Liver (tissue), 9 donors: ENCODE results near the gene HOXD12. TPM values are rescaled to one million over a fixed set of nuclear protein-coding genes. Genes with fewer than 3 reads are reported as not detected.

Experiments
- DNase-seq: peaks from one replicate; pipeline ENCODE4 v3.0.0-alpha.2; 2017; ENCODE audit warnings: low spot score
- H3K27ac ChIP-seq, 2 donors: one replicate each; pipeline ENCODE4 v1.7.0; 2013; ENCODE audit warnings: inconsistent platforms in 2 of 2, low read length in 2 of 2, control low read depth in 1 of 2, low read depth in 1 of 2, mild to moderate bottlenecking in 1 of 2
- H3K27me3 ChIP-seq, 4 donors: one replicate each; pipeline versions ENCODE4 v1.6.1 to v1.7.0; 2013; ENCODE audit warnings: low read length in 3 of 4, inconsistent platforms in 1 of 4, mild to moderate bottlenecking in 1 of 4, moderate library complexity in 1 of 4; ENCODE audit not compliant: control insufficient read depth in 4 of 4, insufficient read depth in 4 of 4
- H3K36me3 ChIP-seq, 4 donors: one replicate each; pipeline versions ENCODE4 v1.6.1 to v1.7.0; 2013; ENCODE audit warnings: low read length in 3 of 4, mild to moderate bottlenecking in 3 of 4, low read depth in 1 of 4, moderate library complexity in 1 of 4; ENCODE audit not compliant: control insufficient read depth in 4 of 4, insufficient read depth in 3 of 4
- H3K4me1 ChIP-seq, 4 donors: one replicate each; pipeline versions ENCODE4 v1.6.1 to v1.7.0; 2013; ENCODE audit warnings: low read length in 3 of 4, mild to moderate bottlenecking in 3 of 4, moderate library complexity in 1 of 4; ENCODE audit not compliant: control insufficient read depth in 4 of 4, insufficient read depth in 4 of 4
- H3K4me3 ChIP-seq, 3 donors: one replicate each; pipeline versions ENCODE4 v1.6.1 to v1.7.0; 2013; ENCODE audit warnings: low read length in 3 of 3, control low read depth in 1 of 3, low read depth in 1 of 3, mild to moderate bottlenecking in 1 of 3
- H3K9ac ChIP-seq, 2 donors: one replicate each; pipeline ENCODE4 v1.7.0; 2013; ENCODE audit warnings: low read length in 2 of 2, mild to moderate bottlenecking in 2 of 2, moderate library complexity in 2 of 2, control low read depth in 1 of 2, low read depth in 1 of 2
- H3K9me3 ChIP-seq, 4 donors: one replicate each; pipeline versions ENCODE4 v1.6.1 to v1.7.0; 2013; ENCODE audit warnings: low read length in 3 of 4; ENCODE audit not compliant: control insufficient read depth in 4 of 4
- EGR1 ChIP-seq, 2 donors: IDR thresholded peaks; 2 replicates each; pipeline ENCODE4 v1.6.1; 2016 to 2018; ENCODE audit warnings: antibody characterized with exemption in 2 of 2, low read depth in 2 of 2
- FOXA1 ChIP-seq: IDR thresholded peaks from 2 replicates; pipeline ENCODE4 v1.6.1; 2016; ENCODE audit warnings: antibody characterized with exemption
- FOXA2 ChIP-seq: IDR thresholded peaks from 2 replicates; pipeline ENCODE4 v1.6.1; 2016; ENCODE audit warnings: antibody characterized with exemption
- HNF4A ChIP-seq, 2 donors: conservative IDR thresholded peaks; 2 replicates each; pipeline ENCODE4 v1.6.1; 2016; ENCODE audit warnings: antibody characterized with exemption in 2 of 2, mild to moderate bottlenecking in 2 of 2
- HNF4G ChIP-seq: IDR thresholded peaks from 2 replicates; pipeline ENCODE4 v1.6.1; 2016; ENCODE audit warnings: antibody characterized with exemption
- NR2F2 ChIP-seq: IDR thresholded peaks from 2 replicates; pipeline ENCODE4 v1.6.1; 2016; ENCODE audit warnings: antibody characterized with exemption
- RAD21 ChIP-seq, 2 donors: IDR thresholded peaks; 2 replicates each; pipeline ENCODE4 v1.6.1; 2016; ENCODE audit warnings: antibody characterized with exemption in 2 of 2, mild to moderate bottlenecking in 2 of 2
- RXRA ChIP-seq, 2 donors: IDR thresholded peaks; 2 replicates each; pipeline ENCODE4 v1.6.1; 2017 to 2018; ENCODE audit warnings: antibody characterized with exemption in 2 of 2, mild to moderate bottlenecking in 1 of 2
- SP1 ChIP-seq: IDR thresholded peaks from 2 replicates; pipeline ENCODE4 v1.6.1; 2018; ENCODE audit warnings: antibody characterized with exemption, mild to moderate bottlenecking
- TAF1 ChIP-seq: conservative IDR thresholded peaks from 2 replicates; pipeline ENCODE4 v1.6.1; 2016; ENCODE audit warnings: antibody characterized with exemption, mild to moderate bottlenecking
- WGBS: extraction: QIAGEN DNeasy Blood & Tissue Kit; methylation state at CpG from one replicate; pipeline ENCODE4 v1.1.7; 2013; 5-methylcytosine and 5-hydroxymethylcytosine counted together
- polyA plus RNA-seq, 2 donors: library from polyadenylated mRNA; stranded (reverse) in 1 of 2; unstranded in 1 of 2; fragments of 200-250 nt in 1 of 2; fragments of >200 nt in 1 of 2; fragmentation: Nextera tagmentation in 1 of 2; extraction: Ambion mirVana in 1 of 2; gene quantifications; one replicate each; pipeline versions ENCODE4 v1.2.1 to v1.2.3, GENCODE V29; 2013 to 2015
- total RNA-seq, 2 donors: library from RNA; depleted of rRNA; stranded (reverse); fragments of >200 nt; gene quantifications; one replicate each; pipeline ENCODE4 v1.2.3, GENCODE V29; 2014
- TF ChIP-seq, protein P1 (sequence below): IDR thresholded peaks from 2 replicates; pipeline ENCODE4 v1.6.1; 2016; ENCODE audit warnings: antibody characterized with exemption
- TF ChIP-seq, protein P2 (sequence below): IDR thresholded peaks from 2 replicates; pipeline ENCODE4 v1.6.1; 2016; ENCODE audit warnings: antibody characterized with exemption, mild to moderate bottlenecking
- TF ChIP-seq, protein P3 (sequence below): fragments of 150-350 bp; IDR thresholded peaks from 2 replicates; pipeline ENCODE4 v1.5.1; 2017; ENCODE audit warnings: improper control_type of control experiment, low read depth, low read length; ENCODE audit not compliant: missing input control
- donor health status: healthy.
- donor health status: healthy.
- donor health status: healthy.
- donor health status: healthy.
- donor health status: healthy.

The HOXD12 gene
- total and polyA plus RNA-seq, 4 donors = not detected

DNA sequence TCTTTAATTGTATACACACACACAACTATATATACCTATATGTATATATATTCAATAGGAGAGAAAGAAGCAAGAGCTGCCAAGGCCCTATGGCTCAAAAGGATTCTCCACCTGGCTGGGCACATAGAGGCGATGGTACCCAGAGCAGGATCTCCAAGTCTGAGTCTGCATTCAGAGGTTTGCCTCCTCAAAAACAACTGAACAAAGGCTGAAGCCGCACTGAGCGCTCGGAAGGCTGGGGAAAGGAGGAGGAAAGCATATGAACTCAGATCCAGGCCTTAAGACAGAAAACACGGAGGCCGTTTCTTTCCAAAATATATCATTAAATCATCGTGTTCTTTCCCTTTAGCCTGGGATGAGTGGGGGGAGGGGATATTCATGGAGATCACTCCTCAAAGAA is 3.6 kb downstream of the HOXD12 start:
- WGBS = 25% methylated on average over 7 of the region's 7 CpGs
- no peak overlapping the region for H3K4me3 ChIP-seq
- H3K36me3 ChIP-seq = no peaks in the 10 kb centered on the region
- no peaks in the 10 kb centered on the region for H3K9me3 ChIP-seq
- no peak overlapping the region for H3K9ac ChIP-seq
- DNase-seq = no peak
- H3K27me3 ChIP-seq = peaks cover 26 to 66% (median 37%) of the 10 kb centered on the region in 4 donors
- H3K27ac ChIP-seq = no peak overlapping the region
- H3K4me1 ChIP-seq = peaks cover 0 to 21% (median 3%) of the 10 kb centered on the region in 4 donors
- TF ChIP-seq, protein P1, sequence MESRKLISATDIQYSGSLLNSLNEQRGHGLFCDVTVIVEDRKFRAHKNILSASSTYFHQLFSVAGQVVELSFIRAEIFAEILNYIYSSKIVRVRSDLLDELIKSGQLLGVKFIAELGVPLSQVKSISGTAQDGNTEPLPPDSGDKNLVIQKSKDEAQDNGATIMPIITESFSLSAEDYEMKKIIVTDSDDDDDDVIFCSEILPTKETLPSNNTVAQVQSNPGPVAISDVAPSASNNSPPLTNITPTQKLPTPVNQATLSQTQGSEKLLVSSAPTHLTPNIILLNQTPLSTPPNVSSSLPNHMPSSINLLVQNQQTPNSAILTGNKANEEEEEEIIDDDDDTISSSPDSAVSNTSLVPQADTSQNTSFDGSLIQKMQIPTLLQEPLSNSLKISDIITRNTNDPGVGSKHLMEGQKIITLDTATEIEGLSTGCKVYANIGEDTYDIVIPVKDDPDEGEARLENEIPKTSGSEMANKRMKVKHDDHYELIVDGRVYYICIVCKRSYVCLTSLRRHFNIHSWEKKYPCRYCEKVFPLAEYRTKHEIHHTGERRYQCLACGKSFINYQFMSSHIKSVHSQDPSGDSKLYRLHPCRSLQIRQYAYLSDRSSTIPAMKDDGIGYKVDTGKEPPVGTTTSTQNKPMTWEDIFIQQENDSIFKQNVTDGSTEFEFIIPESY = no peak
- TF ChIP-seq HNF4G (no peak), SP1 (no peak), HNF4A (conservative IDR thresholded peaks at IDR 0.05) (no peak), NR2F2 (no peak)
- TF ChIP-seq, protein P2, sequence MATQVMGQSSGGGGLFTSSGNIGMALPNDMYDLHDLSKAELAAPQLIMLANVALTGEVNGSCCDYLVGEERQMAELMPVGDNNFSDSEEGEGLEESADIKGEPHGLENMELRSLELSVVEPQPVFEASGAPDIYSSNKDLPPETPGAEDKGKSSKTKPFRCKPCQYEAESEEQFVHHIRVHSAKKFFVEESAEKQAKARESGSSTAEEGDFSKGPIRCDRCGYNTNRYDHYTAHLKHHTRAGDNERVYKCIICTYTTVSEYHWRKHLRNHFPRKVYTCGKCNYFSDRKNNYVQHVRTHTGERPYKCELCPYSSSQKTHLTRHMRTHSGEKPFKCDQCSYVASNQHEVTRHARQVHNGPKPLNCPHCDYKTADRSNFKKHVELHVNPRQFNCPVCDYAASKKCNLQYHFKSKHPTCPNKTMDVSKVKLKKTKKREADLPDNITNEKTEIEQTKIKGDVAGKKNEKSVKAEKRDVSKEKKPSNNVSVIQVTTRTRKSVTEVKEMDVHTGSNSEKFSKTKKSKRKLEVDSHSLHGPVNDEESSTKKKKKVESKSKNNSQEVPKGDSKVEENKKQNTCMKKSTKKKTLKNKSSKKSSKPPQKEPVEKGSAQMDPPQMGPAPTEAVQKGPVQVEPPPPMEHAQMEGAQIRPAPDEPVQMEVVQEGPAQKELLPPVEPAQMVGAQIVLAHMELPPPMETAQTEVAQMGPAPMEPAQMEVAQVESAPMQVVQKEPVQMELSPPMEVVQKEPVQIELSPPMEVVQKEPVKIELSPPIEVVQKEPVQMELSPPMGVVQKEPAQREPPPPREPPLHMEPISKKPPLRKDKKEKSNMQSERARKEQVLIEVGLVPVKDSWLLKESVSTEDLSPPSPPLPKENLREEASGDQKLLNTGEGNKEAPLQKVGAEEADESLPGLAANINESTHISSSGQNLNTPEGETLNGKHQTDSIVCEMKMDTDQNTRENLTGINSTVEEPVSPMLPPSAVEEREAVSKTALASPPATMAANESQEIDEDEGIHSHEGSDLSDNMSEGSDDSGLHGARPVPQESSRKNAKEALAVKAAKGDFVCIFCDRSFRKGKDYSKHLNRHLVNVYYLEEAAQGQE = no peak

- H3K4me1 ChIP-seq = peaks cover 0 to 21% (median 3%) of the 10 kb centered on the region in 4 donors
- H3K9me3 ChIP-seq = no peaks in the 10 kb centered on the region
- H3K36me3 ChIP-seq = no peaks in the 10 kb centered on the region
- H3K4me3 ChIP-seq = no peak overlapping the region
- peaks cover 24 to 66% (median 36%) of the 10 kb centered on the region in 4 donors for H3K27me3 ChIP-seq
- DNase-seq = no peak
- WGBS = 6% methylated on average over 17 of the region's 17 CpGs
- no peak overlapping the region for H3K9ac ChIP-seq
- TF ChIP-seq EGR1 (IDR thresholded peaks at IDR 0.05; ENCODE audit: low read depth in 2 of 2) (no peak), FOXA1 (no peak), RXRA (IDR thresholded peaks at IDR 0.05) (no peak), FOXA2 (no peak), TAF1 (no peak), RAD21 (IDR thresholded peaks at IDR 0.05) (no peak), SP1 (no peak)
- TF ChIP-seq, protein P3, sequence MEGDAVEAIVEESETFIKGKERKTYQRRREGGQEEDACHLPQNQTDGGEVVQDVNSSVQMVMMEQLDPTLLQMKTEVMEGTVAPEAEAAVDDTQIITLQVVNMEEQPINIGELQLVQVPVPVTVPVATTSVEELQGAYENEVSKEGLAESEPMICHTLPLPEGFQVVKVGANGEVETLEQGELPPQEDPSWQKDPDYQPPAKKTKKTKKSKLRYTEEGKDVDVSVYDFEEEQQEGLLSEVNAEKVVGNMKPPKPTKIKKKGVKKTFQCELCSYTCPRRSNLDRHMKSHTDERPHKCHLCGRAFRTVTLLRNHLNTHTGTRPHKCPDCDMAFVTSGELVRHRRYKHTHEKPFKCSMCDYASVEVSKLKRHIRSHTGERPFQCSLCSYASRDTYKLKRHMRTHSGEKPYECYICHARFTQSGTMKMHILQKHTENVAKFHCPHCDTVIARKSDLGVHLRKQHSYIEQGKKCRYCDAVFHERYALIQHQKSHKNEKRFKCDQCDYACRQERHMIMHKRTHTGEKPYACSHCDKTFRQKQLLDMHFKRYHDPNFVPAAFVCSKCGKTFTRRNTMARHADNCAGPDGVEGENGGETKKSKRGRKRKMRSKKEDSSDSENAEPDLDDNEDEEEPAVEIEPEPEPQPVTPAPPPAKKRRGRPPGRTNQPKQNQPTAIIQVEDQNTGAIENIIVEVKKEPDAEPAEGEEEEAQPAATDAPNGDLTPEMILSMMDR = no peak
- TF ChIP-seq, protein P2 = no peak
- H3K27ac ChIP-seq = no peak overlapping the region
Measured at GRCh38 chr2:176103742-176104315, 4.2 kb downstream of the HOXD12 start.
